Neuronal stem cell (in vitro differentiated cells): ENCODE measurements around the gene GOLM1.
A peak's percentile ranks its signal among the peaks of the same experiment; 100 is the strongest.

Experiments used
- DNase-seq: peaks from one replicate; pipeline ENCODE4 v3.0.0-alpha.2; 2013; ENCODE audit warnings: low spot score
- H2AFZ ChIP-seq: one replicate; pipeline ENCODE4 v1.6.1; 2013; ENCODE audit warnings: mild to moderate bottlenecking, low read length, inconsistent platforms
- H2AK5ac ChIP-seq: 2 replicates; pipeline ENCODE4 v1.6.1; 2013; ENCODE audit warnings: low read depth, mild to moderate bottlenecking, inconsistent platforms, low read length, moderate library complexity, mixed read lengths
- H2BK120ac ChIP-seq: 2 replicates; pipeline ENCODE4 v1.6.1; 2013; ENCODE audit warnings: low read depth, mild to moderate bottlenecking, inconsistent platforms, low read length, moderate library complexity, mixed read lengths
- H2BK12ac ChIP-seq: one replicate; pipeline ENCODE4 v1.6.1; 2013; ENCODE audit warnings: low read length, inconsistent platforms
- H2BK15ac ChIP-seq: 2 replicates; pipeline ENCODE4 v1.6.1; 2013; ENCODE audit warnings: mild to moderate bottlenecking, low read length, inconsistent platforms, mixed read lengths
- H2BK5ac ChIP-seq: one replicate; pipeline ENCODE4 v1.6.1; 2013; ENCODE audit warnings: inconsistent platforms, mild to moderate bottlenecking, low read length, moderate library complexity
- H3K14ac ChIP-seq: one replicate; pipeline ENCODE4 v1.6.1; 2013; ENCODE audit warnings: low read length, inconsistent platforms
- H3K18ac ChIP-seq: 2 replicates; pipeline ENCODE4 v1.6.1; 2013; ENCODE audit warnings: low read length, inconsistent platforms
- H3K23ac ChIP-seq: 2 replicates; pipeline ENCODE4 v1.6.1; 2013; ENCODE audit warnings: low read depth, mild to moderate bottlenecking, mixed read lengths, low read length, inconsistent platforms; ENCODE audit not compliant: poor library complexity
- H3K27ac ChIP-seq: replicated peaks from 3 replicates; pipeline ENCODE4 v1.5.1; 2013; ENCODE audit warnings: low read length, inconsistent platforms
- H3K27me3 ChIP-seq, 3 experiments: 2 replicates each; pipeline ENCODE4 v1.6.1; 2013; ENCODE audit warnings: low read length in 3 of 3, mild to moderate bottlenecking in 2 of 3, inconsistent platforms in 1 of 3, low read depth in 1 of 3, mixed read lengths in 1 of 3, moderate library complexity in 1 of 3; ENCODE audit not compliant: control insufficient read depth in 3 of 3, insufficient read depth in 3 of 3
- H3K36me3 ChIP-seq, 2 donors: replicated peaks in 1 of 2; 2 replicates each; pipeline ENCODE4 v1.6.1; 2013; ENCODE audit warnings: low read length in 2 of 2; ENCODE audit not compliant: control insufficient read depth in 2 of 2, insufficient read depth in 2 of 2
- H3K4ac ChIP-seq: 2 replicates; pipeline ENCODE4 v1.6.1; 2013; ENCODE audit warnings: inconsistent platforms, mild to moderate bottlenecking, low read length, moderate library complexity
- H3K4me1 ChIP-seq, 2 donors: 1 replicate in 1 of 2; 2 replicates in 1 of 2; pipeline ENCODE4 v1.6.1; 2013; ENCODE audit warnings: low read length in 2 of 2, low read depth in 1 of 2; ENCODE audit not compliant: control insufficient read depth in 2 of 2, insufficient read depth in 1 of 2
- H3K4me2 ChIP-seq: one replicate; pipeline ENCODE4 v1.6.1; 2013; ENCODE audit warnings: mild to moderate bottlenecking, low read length, inconsistent platforms; ENCODE audit not compliant: insufficient read depth, poor library complexity, severe bottlenecking
- H3K4me3 ChIP-seq, 2 donors: 2 replicates each; pipeline ENCODE4 v1.5.1; 2013; ENCODE audit warnings: low read length in 2 of 2, mild to moderate bottlenecking in 2 of 2, inconsistent platforms in 1 of 2, moderate library complexity in 1 of 2
- H3K79me1 ChIP-seq: one replicate; pipeline ENCODE4 v1.6.1; 2013; ENCODE audit warnings: low read depth, mild to moderate bottlenecking, inconsistent platforms, low read length, moderate library complexity
- H3K9ac ChIP-seq: one replicate; pipeline ENCODE4 v1.6.1; 2013; ENCODE audit warnings: mild to moderate bottlenecking, low read depth, low read length, inconsistent platforms; ENCODE audit not compliant: poor library complexity
- H3K9me3 ChIP-seq, 2 donors: replicated peaks in 1 of 2; 2 replicates each; pipeline versions ENCODE3 to v1.6.1; 2013; ENCODE audit warnings: low read length in 2 of 2, mild to moderate bottlenecking in 2 of 2, inconsistent platforms in 1 of 2, low read depth in 1 of 2, mixed read lengths in 1 of 2, moderate library complexity in 1 of 2; ENCODE audit not compliant: control insufficient read depth in 2 of 2, insufficient read depth in 1 of 2
- H4K8ac ChIP-seq: one replicate; pipeline ENCODE4 v1.6.1; 2013; ENCODE audit warnings: low read depth, mild to moderate bottlenecking, inconsistent platforms, low read length, moderate library complexity
- H4K91ac ChIP-seq: one replicate; pipeline ENCODE4 v1.6.1; 2013; ENCODE audit warnings: low read length, low read depth, mild to moderate bottlenecking, inconsistent platforms; ENCODE audit not compliant: poor library complexity
- WGBS, 2 donors: extraction: QIAGEN DNeasy Blood & Tissue Kit; methylation state at CpG; one replicate each; pipeline ENCODE4 v1.1.7; 2013; ENCODE audit warnings: missing lambda C conversion rate in 2 of 2, mixed read lengths in 1 of 2; ENCODE audit not compliant: insufficient read length in 2 of 2, insufficient replicate concordance in 1 of 2; ENCODE audit errors: extremely low coverage in 2 of 2; 5-methylcytosine and 5-hydroxymethylcytosine counted together

GOLM1 gene

GRCh38 chr9:86097510-86098224 lies 1.7 kb downstream of the GOLM1 start:
- Histone ChIP-seq H2BK120ac (no peak overlapping the region), H2BK15ac (no peak overlapping the region), H3K27me3 (peaks cover 0 to 25% (median 0%) of the 10 kb centered on the region in 3 experiments), H3K14ac (no peak overlapping the region), H2AK5ac (no peak overlapping the region), H3K23ac (no peak overlapping the region), H3K27ac (no peak overlapping the region), H2BK12ac (no peak overlapping the region), H3K9me3 (peaks cover 0 to 4% of the 10 kb centered on the region in 2 donors), H3K4me1 (peaks cover 7 to 17% of the 10 kb centered on the region in 2 donors), H4K91ac (no peak overlapping the region), H3K4me3 (peak overlapping the region in 1 of 2 donors; percentile 95), H3K18ac (peak overlapping the region; percentile 3), H4K8ac (no peak overlapping the region), H3K9ac (no peak overlapping the region), H3K4ac (no peak overlapping the region), H3K4me2 (peak overlapping the region; percentile 52), H2AFZ (no peak overlapping the region), H3K79me1 (peaks cover 6% of the 10 kb centered on the region), H2BK5ac (no peak overlapping the region), H3K36me3 (peaks cover 0 to 4% of the 10 kb centered on the region in 2 donors)
- DNase-seq: no peak
- no CpG with 5 or more reads among the region's 10 CpGs for WGBS, 2 donors

GRCh38 chr9:86096386-86096785 lies 3.0 kb downstream of the GOLM1 start:
- Histone ChIP-seq H4K8ac (no peak overlapping the region), H3K9ac (no peak overlapping the region), H3K4me2 (no peak overlapping the region), H2AFZ (no peak overlapping the region), H2BK120ac (no peak overlapping the region), H3K4ac (no peak overlapping the region), H3K4me1 (peaks cover 7 to 17% of the 10 kb centered on the region in 2 donors), H3K27ac (no peak overlapping the region), H3K79me1 (peaks cover 6% of the 10 kb centered on the region), H3K36me3 (peaks cover 2 to 15% of the 10 kb centered on the region in 2 donors), H3K18ac (no peak overlapping the region), H2AK5ac (no peak overlapping the region), H2BK5ac (no peak overlapping the region), H3K4me3 (no peak overlapping the region), H3K23ac (no peak overlapping the region), H3K27me3 (peaks cover 0 to 15% (median 0%) of the 10 kb centered on the region in 3 experiments), H2BK12ac (no peak overlapping the region), H3K9me3 (peaks cover 5 to 17% of the 10 kb centered on the region in 2 donors), H2BK15ac (no peak overlapping the region), H3K14ac (no peak overlapping the region), H4K91ac (no peak overlapping the region)
- no peak for DNase-seq
- WGBS, 2 donors: no CpG with 5 or more reads among the region's 2 CpGs

- H2AK5ac ChIP-seq: no peak overlapping the region
- H3K18ac ChIP-seq: no peak overlapping the region
- H2BK12ac ChIP-seq: no peak overlapping the region
- H2AFZ ChIP-seq: no peak overlapping the region
- H2BK5ac ChIP-seq: no peak overlapping the region
- DNase-seq: no peak
- H3K36me3 ChIP-seq: peaks cover 4 to 26% of the 10 kb centered on the region in 2 donors
- H4K91ac ChIP-seq: no peak overlapping the region
- H3K4me2 ChIP-seq: no peak overlapping the region
- no peak overlapping the region for H3K14ac ChIP-seq
- H2BK15ac ChIP-seq: no peak overlapping the region
- H3K9ac ChIP-seq: no peak overlapping the region
- peaks cover 12 to 32% of the 10 kb centered on the region in 2 donors for H3K9me3 ChIP-seq
- no peak overlapping the region for H3K27ac ChIP-seq
- no peak overlapping the region for H4K8ac ChIP-seq
- H3K4me3 ChIP-seq: no peak overlapping the region
- H3K27me3 ChIP-seq: no peaks in the 10 kb centered on the region
- WGBS, 2 donors: no CpG with 5 or more reads among the region's 8 CpGs
- H3K4me1 ChIP-seq: peaks cover 7 to 13% of the 10 kb centered on the region in 2 donors
- no peak overlapping the region for H2BK120ac ChIP-seq
- no peak overlapping the region for H3K23ac ChIP-seq
- no peak overlapping the region for H3K4ac ChIP-seq
- H3K79me1 ChIP-seq: peaks cover 8% of the 10 kb centered on the region
Observed at GRCh38 chr9:86093788-86094555, 5.4 kb downstream of the GOLM1 start.

GRCh38 chr9:86091477-86091876 lies 7.9 kb downstream of the GOLM1 start:
- Histone ChIP-seq H3K23ac (no peak overlapping the region), H3K4ac (no peak overlapping the region), H3K4me3 (no peak overlapping the region), H2BK120ac (no peak overlapping the region), H3K27ac (no peak overlapping the region), H4K8ac (no peak overlapping the region), H3K9me3 (peaks cover 12 to 38% of the 10 kb centered on the region in 2 donors), H3K4me1 (peaks cover 2 to 4% of the 10 kb centered on the region in 2 donors), H4K91ac (no peak overlapping the region), H3K4me2 (no peak overlapping the region), H2BK5ac (no peak overlapping the region), H3K18ac (no peak overlapping the region), H3K14ac (no peak overlapping the region), H3K9ac (no peak overlapping the region), H3K36me3 (peaks cover 4 to 26% of the 10 kb centered on the region in 2 donors), H2AFZ (no peak overlapping the region), H3K79me1 (peaks cover 6% of the 10 kb centered on the region), H2BK15ac (no peak overlapping the region), H2AK5ac (no peak overlapping the region), H2BK12ac (no peak overlapping the region), H3K27me3 (no peaks in the 10 kb centered on the region)
- DNase-seq: no peak
- no CpG with 5 or more reads among the region's 3 CpGs for WGBS, 2 donors
